HT1080 (cell line): Measurements from ENCODE around the gene SYTL3. TPM values are rescaled to one million over a fixed set of nuclear protein-coding genes. Genes with fewer than 3 reads are reported as not detected.
A peak's percentile ranks its signal among the peaks of the same experiment; 100 is the strongest.

Experiments
- DNase-seq: peaks from one replicate; pipeline ENCODE4 v3.0.0-alpha.2; 2015; ENCODE audit warnings: low read depth
- total RNA-seq: library from RNA; depleted of rRNA; stranded (reverse); fragments of >200 nt; shearing (Covaris generic); gene quantifications from 2 replicates; pipeline ENCODE4 v1.2.3, GENCODE V29; 2014

The SYTL3 gene
- total RNA-seq, 1 experiment from 2014 or later: 5.5 TPM

DNA sequence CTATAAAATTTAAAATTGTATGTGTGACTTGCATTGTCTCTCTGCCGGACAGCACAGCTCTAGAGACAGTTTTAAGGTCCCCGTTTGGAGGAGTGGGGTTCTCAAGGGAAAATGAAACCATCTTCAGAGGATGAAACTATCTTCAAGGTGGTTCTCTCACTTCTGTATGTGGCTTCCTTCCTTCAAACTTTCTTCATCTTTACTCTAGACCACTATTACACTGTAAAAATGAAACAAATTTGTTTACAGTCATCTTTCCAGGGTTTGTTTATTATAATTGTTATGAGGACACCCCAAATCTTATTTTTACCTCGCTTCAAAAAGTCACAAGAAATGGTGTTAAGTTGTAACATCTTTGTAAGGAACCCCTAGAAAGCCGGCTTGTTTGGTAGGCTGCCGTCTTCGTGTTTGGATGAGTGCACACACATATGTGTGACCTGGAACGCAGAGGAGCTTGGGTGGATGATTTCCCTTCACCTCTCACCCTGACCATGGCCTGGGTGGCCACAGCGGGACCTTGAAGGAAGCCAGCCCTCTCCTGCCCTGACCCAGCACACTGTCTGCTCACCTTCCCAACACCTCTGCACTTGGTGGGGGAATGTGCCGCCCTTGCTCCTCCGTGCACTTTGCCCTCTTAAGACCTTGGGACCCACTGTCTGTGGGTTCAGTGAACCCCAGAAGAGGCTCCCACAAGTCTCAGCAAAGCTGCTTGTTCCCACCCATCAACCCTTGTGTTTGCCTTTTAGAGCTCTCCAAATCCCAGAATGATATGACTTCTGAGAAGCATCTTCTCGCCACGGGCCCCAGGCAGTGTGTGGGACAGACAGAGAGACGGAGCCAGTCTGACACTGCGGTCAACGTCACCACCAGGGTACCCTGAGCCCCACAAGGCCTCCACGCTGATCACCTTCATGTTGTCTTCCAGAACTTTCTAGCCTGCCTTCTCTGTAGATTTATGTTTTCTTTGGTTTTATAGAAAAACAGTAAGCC lies 67.8 kb downstream of the SYTL3 start:
- DNase-seq: no peak

DNA sequence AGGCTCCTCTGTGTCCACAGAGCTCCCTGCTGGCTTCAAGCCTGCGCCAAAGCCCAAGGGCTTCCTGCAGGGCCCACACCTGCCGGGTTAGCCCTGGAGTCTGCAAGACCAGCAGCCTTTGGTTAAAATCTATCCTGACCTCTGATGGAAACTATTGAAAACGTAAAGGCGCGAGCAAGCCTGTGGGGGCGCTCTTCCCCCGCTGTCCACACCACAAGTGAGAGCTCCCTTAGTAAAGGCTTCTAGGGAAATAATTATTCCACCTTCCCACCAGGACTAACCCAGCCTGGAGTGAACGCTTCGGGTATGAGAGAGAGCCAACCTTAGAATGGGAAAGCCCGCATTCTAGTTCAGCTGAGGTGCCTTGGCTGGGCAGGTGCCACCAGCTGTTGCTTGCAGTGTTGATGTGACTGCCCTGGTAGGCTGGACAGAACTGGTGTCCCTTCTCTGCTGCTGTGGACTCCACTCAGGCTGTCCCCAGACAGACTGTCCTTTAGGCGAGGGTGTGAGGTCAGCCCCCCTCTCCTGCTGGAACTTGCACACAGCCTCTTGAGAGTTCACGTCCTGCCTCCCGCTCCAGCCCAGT lies 68.7 kb downstream of the SYTL3 start:
- no peak for DNase-seq

DNA sequence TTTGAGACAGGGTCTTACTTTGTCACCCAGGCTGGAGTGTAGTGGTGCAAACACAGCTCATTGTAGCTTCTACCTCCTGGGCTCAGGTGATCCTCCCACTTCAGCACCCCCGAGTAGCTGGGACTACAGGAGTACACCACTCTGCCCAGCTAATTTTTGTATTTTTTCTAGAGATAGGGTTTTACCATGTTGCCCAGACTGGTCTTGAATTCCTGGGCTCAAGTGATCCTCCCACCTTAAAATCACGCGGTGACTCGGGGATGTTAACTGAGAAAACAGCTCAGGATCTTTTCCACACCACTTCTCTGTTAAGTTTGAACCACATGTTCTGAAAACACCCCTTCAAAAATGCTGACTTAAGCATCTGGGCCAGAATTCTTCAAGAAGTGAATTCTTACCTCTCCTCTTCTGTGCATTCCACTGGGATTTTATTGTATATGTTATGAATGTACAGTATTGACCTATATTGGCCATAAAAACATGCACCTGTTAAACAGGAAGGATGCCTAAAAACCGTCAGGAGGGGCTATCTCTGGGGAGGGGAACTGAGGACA lies 72.4 kb downstream of the SYTL3 start:
- no peak for DNase-seq

DNA sequence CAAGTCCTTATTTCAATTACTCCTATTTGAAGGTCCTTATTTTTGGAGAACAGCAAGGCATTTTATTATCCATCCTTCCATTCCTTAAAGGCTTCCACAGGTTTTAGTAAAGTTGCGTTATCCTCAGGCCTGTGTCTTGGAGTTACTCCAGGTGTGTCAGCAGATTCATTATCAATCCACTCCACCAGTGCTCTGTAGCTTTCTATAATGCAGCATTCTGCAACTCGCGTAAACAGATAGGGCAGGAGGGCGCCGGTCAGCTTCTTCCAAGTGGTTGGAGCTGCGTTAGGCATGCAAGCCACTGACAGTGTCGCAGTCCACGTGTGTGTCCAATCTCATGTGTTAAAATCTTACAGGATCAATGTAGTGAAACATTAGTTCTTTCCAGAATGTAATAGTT lies 75.8 kb downstream of the SYTL3 start:
- DNase-seq: no peak

DNA sequence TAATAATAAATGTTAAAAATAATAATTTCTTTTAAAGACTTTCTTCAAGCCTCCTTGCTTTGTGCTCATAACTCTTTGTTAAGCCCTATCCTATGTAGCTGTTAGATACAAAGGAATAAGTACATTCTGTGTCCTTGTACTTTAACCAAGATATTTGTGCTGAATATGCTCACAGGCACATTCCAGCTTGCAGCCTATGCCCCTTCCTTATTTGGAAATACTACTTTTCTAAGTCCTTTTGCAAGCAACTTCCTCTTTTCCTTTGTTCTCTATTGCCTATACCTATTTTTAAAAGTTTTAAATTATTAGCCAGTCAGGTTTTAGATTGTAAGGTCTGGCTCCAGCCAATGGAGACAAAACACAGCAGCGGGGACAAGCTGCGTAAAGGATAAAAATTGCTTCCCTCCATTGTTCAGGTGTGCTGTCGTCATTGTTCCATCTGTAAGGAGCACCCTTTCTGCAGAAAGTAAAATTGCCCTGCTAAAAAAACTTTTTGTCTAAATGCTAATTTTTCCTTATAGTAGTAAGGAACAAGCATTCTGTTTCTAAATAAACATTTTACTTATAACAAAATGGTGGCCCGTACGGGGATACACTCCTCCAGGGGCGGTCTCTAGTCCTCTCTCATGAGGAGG lies 80.2 kb downstream of the SYTL3 start:
- DNase-seq: no peak

DNA sequence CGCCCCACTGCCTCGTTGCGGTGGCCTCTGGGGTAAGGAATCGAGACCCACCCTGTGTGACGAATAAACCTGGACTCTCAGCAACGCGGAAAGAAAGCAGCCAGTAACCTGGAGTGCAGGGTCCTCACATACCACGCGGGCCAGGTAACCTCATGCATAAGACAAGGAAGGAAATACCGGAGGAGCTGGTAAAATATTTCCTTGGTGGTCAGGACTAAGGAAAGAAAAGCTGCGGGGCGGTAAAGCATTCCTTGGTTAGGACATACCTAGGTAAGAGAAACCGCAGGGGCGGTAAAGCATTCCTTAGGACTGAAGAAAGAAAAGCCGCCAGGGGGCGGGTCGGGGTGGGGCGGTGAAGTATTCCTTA lies 80.7 kb downstream of the SYTL3 start:
- no peak for DNase-seq

DNA sequence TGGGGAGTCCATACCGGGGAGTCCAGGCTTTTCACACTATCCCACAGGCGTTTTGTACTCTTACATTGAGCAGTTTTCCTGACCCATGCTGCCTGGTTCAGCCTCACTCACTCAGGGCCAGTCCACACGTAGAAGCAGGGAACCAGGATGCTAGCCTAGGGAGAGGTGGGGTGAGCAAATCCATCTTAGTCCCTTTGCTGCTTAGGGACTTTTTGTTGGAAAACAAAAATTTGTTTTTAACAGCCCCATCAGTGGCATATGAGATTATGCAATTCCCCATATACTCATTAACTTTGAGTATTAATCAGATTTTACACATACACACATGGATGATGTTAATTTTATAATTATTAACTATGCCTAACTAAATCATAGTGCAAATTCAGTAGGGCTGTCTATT lies 85.2 kb downstream of the SYTL3 start:
- no peak for DNase-seq

DNA sequence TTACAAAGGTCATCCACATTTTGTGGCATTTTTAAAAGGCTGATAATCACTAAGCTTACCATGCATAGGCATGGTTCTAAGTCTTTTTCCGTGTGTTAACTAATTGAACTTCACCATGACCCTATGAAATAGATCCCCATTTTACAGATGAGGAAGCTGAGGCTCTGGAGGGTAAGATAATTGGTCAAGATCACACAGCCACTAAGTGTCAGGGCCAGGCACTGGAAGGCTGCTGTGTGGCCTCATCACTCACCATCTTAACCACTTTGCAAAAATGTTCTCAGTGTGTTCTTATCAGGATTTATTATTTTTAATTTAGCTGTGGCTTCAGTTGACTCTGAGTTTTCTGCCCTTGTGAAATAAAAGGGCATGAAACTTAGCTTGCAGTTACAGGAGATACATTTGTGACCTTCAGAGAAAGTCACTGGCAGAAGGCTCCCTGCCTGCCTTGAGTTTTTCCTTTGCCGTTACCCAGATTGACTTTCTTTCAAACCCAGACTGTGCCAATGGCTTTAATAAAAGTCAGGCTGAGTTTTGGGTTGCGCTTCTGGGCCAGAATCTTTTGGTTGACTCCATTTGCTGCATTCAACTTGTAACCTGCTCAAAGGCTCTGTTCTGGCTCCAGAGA lies 87.3 kb downstream of the SYTL3 start:
- no peak for DNase-seq

DNA sequence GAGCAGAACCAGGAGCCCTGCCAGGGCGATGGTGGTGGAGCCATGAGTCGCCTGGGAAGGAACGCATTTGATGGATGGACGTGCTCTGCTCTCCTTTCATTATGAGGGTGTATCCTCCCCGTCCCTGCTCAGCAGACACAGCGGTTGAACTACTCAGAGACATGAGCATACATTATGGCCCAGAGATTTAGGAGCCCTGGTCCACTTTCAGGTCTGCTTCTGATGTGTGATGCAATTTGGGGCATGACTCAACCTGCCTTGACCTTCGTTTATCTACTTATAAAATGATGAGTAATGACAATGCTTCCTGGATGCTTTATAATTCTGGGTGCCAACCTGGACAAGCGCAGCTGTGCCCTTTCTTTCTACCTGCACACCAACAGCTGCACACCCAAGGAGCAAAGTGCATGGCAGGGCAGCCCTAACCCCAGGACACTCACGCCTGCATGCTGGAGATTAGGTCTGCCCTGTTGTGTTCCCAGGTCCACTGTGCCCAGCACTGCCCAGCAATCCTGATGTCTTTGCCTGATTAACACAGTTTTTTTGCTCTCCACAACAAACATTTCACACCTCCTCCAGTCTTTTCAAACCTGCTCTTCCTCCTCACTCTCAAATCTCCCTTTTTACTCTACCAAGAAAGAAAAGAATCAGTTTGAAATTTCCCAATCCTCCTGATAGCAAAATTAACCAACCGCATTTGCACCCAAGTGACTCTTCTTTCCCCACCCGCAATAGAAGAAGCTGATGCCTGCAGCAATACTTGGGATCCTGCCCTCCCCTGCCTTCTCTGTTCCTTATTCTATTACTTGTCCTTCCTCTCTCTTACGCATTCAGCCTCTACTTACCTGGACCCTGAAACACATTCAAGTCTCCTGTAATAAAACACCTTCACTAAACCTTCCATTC lies 88.1 kb downstream of the SYTL3 start:
- peak; percentile 80 for DNase-seq

DNA sequence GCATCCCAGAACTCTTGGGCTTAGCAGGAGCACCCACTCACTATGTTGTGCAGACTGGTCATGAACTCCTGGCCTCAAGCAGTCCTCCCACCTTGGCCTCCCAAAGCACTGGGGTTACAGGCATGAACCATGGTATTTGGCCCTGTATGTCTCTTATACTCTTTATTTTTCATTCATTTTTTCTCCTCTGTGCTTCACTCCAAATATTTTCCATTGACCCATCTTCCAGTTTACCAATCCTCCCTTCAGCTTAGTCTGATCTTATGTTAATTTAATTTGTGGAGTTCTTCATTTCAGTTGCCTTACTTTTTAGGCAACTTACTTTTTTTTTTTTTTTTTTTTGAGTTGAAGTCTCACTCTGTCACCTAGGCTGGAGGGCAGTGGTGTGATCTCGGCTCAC lies 89.8 kb downstream of the SYTL3 start:
- no peak for DNase-seq

DNA sequence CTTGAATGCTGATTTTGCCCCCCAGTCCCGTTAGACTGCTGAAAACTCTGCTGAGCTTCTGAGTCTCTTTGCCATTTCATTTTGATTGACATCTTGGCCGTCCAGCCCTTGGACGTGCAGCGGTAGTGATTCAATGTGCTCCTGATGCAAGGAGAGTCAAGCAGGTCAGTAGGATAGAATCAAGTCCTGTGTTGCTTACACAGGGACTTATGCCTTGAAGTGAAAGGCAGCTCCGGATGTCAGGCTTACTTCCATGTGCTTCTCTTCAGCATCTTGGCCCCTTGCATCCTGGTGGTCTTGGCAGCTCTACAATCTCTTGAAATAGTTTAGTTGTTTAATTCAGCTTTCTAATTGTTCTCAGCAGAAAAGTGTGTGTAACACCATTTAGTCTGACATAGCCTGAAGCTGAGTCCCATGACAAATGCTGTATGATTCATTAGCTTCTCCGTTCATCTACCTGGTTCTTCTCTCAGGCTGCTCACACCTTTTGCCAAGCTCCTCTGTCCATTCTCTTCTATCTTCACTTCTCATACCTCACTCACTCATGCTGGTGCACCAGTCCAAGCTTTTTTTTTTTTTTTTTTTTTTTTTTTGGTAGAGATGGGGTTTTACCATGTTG lies 93.3 kb downstream of the SYTL3 start:
- DNase-seq: no peak

DNA sequence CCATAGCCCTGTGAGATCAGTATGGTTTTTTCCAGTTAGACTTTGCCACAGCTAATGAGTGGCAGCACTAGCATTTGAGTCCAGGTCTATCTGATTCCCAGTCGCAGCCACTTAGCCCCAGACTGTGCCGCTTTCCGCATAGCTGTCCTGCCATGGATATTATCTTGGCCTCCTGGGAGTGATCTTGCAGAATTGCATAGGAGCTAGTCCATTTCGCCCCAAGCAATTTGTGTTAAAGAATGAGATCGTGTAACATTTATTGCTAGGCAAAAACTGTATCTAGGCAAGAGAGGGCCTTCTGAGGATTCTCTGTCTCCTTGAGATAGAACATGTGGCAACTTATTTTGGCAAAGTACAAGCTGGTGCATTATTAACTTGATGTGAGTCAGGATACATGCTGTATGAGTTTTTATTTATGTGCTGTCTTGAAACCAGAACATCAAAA lies 95.2 kb downstream of the SYTL3 start:
- DNase-seq: no peak

DNA sequence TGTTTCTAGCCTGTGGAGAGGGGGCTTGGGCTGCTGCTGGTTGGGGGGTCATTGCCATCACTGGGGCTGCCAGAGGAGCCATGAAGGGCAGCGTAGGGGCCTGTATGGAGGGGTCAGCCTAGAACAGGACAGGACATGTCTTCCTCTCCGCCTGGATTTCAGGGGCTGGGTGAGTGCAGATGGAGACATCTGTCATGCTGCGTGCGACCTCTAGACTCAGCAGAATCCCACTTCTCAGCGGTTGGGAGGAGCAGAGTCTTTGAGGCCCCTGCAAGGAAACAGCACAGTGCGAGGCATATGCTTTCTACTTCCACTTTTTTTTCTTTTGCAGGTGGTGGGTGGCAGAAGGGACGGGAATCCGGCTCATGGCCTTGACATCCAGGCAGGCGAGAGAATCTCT lies 101.4 kb downstream of the SYTL3 start:
- no peak for DNase-seq

DNA sequence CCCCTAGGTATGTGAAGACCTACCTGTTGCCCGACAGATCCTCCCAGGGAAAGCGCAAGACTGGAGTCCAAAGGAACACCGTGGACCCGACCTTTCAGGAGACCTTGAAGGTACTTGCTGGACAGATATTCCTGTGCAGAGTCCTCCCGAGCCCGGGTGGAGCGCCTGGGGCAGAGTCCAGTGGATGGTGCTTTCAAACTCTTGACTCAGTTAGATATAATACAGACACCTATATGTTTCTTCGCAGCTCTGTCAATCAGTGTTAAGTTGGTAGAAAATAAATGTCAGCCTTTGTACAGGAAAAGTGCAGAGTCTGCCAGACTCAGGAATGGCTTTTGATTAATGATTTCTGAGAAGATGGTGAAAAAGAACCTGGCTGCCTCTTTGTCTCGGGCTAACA lies 102.1 kb downstream of the SYTL3 start:
- DNase-seq: no peak

DNA sequence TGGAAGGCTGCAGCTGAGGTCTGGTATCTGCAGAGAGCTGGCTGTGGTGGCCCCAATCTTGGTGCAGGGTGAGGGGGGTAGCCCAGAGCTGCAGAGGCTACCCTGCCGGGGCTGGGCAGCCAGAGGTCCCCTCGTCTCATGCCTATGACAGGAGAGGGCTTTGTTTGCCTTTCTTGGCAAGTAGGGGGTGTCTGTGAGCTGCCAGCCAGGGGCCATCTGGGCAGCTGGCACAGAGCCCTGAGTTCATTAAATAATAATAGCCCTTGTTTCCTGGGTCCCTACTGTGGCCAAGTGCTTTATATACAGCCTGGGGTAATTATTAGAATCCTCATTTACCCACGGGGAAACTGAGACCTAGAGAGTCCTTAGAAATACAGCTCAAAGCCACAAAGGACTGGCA lies 102.8 kb downstream of the SYTL3 start:
- no peak for DNase-seq

DNA sequence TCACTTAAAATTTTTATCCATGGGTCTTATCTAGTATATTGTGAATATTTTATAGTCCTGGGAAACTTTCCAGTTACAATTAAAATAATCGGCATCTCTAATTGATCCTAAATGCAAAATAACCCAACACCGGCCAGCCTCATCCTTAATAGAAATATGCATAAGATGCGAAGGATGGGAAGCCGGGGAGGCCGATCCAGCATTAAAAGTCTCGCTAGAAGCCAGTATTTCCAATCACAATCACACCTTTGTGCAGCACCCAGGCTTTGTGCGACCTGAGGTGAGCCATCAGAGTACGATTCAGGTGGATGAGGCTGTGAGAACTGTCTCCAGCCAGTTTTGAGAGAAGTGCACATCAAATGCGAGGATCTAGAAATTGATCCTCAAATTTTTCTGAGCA lies 104.0 kb downstream of the SYTL3 start:
- DNase-seq: no peak

DNA sequence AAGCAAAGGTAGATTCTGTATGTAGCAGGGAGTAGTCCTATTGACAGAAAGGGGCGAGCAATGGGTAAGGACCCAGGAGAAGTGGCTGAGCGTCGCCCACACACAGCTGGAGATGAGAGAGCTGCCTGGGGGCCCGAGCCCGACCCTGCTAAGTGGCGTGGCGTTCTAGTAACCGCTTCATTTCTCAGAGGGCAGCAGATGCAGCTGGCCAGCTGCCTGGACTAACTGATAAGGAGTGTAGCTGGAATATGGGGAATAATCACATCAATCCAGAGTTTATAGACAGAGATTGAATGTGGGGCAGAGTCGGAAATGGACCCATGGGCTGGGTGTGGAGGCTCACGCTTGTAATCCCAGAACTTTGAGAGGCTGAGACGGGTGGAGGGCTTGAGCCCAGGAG lies 104.9 kb downstream of the SYTL3 start:
- DNase-seq: no peak

DNA sequence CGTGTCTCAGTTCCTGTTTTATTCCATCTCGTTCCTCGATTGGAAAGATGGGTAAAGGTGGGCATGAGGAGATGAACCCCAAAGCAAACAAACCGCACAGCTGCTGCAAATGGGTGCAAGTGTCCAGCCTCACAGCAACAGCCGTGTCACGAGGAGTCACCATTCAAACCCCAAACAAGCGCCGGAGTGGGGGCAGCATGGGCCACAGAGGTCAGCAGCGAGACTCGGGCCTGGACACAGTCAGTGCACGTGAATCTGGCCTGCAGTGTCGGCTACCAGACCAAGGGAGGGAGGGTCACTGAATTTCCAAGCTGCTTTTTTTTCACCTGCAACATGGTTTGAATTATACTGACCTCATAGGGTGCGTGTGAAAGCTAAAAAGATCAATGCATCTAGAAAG lies 105.8 kb downstream of the SYTL3 start:
- DNase-seq: no peak

DNA sequence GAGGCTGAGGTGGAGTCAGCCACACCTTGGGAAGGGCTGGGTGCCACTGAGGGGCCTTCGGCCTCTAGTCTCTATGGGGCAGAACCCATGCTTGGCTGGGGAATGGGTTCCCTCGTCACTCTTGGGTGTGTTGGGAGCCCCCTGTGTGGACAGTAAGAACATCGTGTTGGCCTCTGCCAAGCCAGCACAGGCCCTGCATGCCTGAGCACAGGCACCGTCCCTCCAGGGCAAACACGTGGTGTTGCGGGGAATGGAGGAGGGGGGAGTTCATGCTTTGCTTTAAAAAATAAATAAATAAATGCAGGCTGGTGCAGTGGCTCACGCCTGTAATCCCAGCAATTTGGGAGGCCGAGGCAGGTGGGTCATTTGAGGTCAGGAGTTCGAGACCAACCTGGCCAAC lies 106.3 kb downstream of the SYTL3 start:
- DNase-seq: no peak
